ENCODE measurements around the gene MED20. TPM values are rescaled to one million over a fixed set of nuclear protein-coding genes. Genes with fewer than 3 reads are reported as not detected.

Gene MED20
- total RNA-seq, 4 donors from 2014 or later = 6.8 to 12.5 (median 11.2) TPM

GRCh38 chr6:41935685-41936072, 14.7 kb upstream of the MED20 start:
- DNase-seq (ENCODE audit: low spot score) = no peak
- TF ChIP-seq, protein P1, sequence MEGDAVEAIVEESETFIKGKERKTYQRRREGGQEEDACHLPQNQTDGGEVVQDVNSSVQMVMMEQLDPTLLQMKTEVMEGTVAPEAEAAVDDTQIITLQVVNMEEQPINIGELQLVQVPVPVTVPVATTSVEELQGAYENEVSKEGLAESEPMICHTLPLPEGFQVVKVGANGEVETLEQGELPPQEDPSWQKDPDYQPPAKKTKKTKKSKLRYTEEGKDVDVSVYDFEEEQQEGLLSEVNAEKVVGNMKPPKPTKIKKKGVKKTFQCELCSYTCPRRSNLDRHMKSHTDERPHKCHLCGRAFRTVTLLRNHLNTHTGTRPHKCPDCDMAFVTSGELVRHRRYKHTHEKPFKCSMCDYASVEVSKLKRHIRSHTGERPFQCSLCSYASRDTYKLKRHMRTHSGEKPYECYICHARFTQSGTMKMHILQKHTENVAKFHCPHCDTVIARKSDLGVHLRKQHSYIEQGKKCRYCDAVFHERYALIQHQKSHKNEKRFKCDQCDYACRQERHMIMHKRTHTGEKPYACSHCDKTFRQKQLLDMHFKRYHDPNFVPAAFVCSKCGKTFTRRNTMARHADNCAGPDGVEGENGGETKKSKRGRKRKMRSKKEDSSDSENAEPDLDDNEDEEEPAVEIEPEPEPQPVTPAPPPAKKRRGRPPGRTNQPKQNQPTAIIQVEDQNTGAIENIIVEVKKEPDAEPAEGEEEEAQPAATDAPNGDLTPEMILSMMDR (IDR thresholded peaks at IDR 0.05) = no peak
- ATAC-seq (ENCODE audit: low FRiP score) = no peak

DNA sequence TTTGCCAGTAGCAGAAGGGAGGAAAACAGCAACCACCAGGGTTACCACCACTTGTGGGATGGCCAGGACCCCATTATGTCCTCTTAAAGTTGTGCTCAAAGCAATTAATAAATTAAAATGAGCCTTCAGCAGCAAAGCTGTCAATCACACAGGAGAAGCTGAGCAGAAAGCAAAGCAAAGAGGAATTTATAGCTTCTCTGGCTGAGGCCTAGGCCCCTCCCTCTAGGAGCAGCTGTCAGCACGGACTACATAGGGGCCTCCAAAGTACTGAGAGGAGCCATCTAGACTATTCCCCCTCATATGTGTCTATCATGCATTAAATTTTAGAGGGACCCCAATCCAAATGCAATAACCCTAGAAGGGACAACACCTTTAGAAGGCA, 14.2 kb upstream of the MED20 start:
- ATAC-seq (ENCODE audit: low FRiP score) (no peak), DNase-seq (ENCODE audit: low spot score) (no peak)
- TF ChIP-seq, protein P1 (IDR thresholded peaks at IDR 0.05) = no peak

GRCh38 chr6:41934278-41935192, 13.6 kb upstream of the MED20 start:
- no peak for ATAC-seq (ENCODE audit: low FRiP score)
- DNase-seq (ENCODE audit: low spot score) = no peak
- TF ChIP-seq, protein P1 (IDR thresholded peaks at IDR 0.05) = no peak

DNA sequence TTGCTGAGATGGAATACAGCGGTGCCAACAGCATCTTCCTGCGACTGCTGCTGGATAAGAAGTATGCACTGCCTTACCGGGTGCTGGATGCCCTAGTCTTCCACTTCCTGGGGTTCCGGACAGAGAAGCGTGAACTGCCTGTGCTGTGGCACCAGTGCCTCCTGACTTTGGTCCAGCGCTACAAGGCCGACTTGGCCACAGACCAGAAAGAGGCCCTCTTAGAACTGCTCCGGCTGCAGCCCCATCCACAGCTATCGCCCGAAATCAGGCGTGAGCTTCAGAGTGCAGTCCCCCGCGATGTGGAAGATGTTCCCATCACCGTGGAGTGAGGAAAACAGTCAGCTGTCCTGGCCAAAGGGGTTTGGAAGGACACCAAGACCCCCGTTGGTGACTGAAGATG, 11.4 kb upstream of the MED20 start:
- ATAC-seq (ENCODE audit: low FRiP score) = no peak
- TF ChIP-seq, protein P1 (IDR thresholded peaks at IDR 0.05) = no peak
- DNase-seq (ENCODE audit: low spot score) = no peak

DNA sequence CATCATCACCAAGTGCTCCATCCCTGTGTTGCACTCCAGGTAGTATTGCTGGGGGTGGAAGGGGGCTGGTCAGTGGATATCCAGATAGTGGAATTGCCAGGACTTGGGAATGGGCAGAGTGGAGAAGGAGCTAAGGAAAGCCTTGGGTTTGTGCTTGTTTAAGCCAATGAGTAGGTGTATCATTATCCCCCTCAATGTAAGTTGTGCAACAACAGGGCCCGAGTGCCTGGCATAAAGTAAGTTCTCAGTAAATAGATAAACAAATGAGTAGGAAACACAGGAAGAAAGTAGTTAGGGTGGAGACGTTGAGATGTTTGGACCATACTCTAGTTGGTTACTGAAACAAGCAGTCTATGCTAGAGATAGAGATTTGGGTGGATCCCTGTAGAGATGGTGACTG, 10.9 kb upstream of the MED20 start:
- DNase-seq (ENCODE audit: low spot score) (no peak), ATAC-seq (ENCODE audit: low FRiP score) (no peak)
- TF ChIP-seq, protein P1 (IDR thresholded peaks at IDR 0.05) = no peak

GRCh38 chr6:41929924-41930323, 9.0 kb upstream of the MED20 start:
- TF ChIP-seq, protein P1 (IDR thresholded peaks at IDR 0.05) = no peak
- ATAC-seq (ENCODE audit: low FRiP score) = no peak

DNA sequence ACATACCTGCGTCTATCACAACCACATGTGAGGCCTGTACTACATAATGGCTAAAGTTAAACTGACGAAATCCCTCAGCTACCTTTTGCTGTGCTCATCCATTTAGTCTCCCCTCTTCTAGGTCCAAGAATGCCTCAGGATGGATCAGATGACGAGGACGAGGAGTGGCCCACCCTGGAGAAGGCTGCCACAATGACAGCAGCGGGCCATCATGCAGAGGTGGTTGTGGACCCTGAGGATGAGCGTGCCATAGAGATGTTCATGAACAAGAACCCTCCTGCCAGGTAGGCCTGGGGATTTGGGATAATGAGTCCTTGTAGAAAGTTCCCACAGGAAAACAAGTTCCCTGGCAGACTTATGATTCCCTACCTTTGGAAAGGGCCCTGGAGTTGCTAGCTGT, 6.3 kb upstream of the MED20 start:
- TF ChIP-seq, protein P1 (IDR thresholded peaks at IDR 0.05) = no peak
- ATAC-seq (ENCODE audit: low FRiP score) (no peak), DNase-seq (ENCODE audit: low spot score) (no peak)

More at GRCh38 chr6:41929924-41930323, 9.0 kb upstream of the MED20 start:
- DNase-seq (ENCODE audit: low spot score) = no peak
